ENCODE results near the gene DLG1. TPM values are rescaled to one million over a fixed set of nuclear protein-coding genes. Genes with fewer than 3 reads are reported as not detected.

The DLG1 gene
- total and polyA plus RNA-seq, 4 donors: 12.7 to 51.2 (median 22.3) TPM

- no peak overlapping the region for H3K4me3 ChIP-seq (ENCODE audit: low read depth in 1 of 3, low read length in 3 of 3)
- H3K36me3 ChIP-seq (ENCODE audit: control insufficient read depth in 4 of 4, insufficient read depth in 3 of 4, low read depth in 1 of 4, low read length in 3 of 4): peaks cover 0 to 3% (median 0%) of the 10 kb centered on the region in 4 donors
- no peaks in the 10 kb centered on the region for H3K4me1 ChIP-seq (ENCODE audit: control insufficient read depth in 4 of 4, insufficient read depth in 4 of 4, low read length in 3 of 4)
- H3K9ac ChIP-seq (ENCODE audit: low read depth in 1 of 2, low read length in 2 of 2): no peak overlapping the region
- WGBS: 67% methylated on average over 2 of the region's 2 CpGs
- no peaks in the 10 kb centered on the region for H3K9me3 ChIP-seq (ENCODE audit: control insufficient read depth in 4 of 4, low read length in 3 of 4)
- TF ChIP-seq RAD21 (IDR thresholded peaks at IDR 0.05) (no peak), ZBTB33 (IDR thresholded peaks at IDR 0.05) (no peak), REST (IDR thresholded peaks at IDR 0.05) (no peak)
- DNase-seq (ENCODE audit: low spot score): no peak
- no peaks in the 10 kb centered on the region for H3K27me3 ChIP-seq (ENCODE audit: control insufficient read depth in 4 of 4, insufficient read depth in 4 of 4, low read length in 3 of 4)
- no peak overlapping the region for H3K27ac ChIP-seq (ENCODE audit: low read depth in 1 of 2, low read length in 2 of 2)
Observed at GRCh38 chr3:197259096-197259495, 39.3 kb downstream of the DLG1 start.

- Histone ChIP-seq H3K4me1 (ENCODE audit: control insufficient read depth in 4 of 4, insufficient read depth in 4 of 4, low read length in 3 of 4) (no peaks in the 10 kb centered on the region), H3K36me3 (ENCODE audit: control insufficient read depth in 4 of 4, insufficient read depth in 3 of 4, low read depth in 1 of 4, low read length in 3 of 4) (peaks cover 0 to 2% (median 0%) of the 10 kb centered on the region in 4 donors), H3K27me3 (ENCODE audit: control insufficient read depth in 4 of 4, insufficient read depth in 4 of 4, low read length in 3 of 4) (no peaks in the 10 kb centered on the region), H3K9me3 (ENCODE audit: control insufficient read depth in 4 of 4, low read length in 3 of 4) (no peaks in the 10 kb centered on the region), H3K4me3 (ENCODE audit: low read depth in 1 of 3, low read length in 3 of 3) (no peak overlapping the region), H3K9ac (ENCODE audit: low read depth in 1 of 2, low read length in 2 of 2) (no peak overlapping the region), H3K27ac (ENCODE audit: low read depth in 1 of 2, low read length in 2 of 2) (no peak overlapping the region)
- TF ChIP-seq MAX (IDR thresholded peaks at IDR 0.05) (no peak), NR2F2 (IDR thresholded peaks at IDR 0.05) (no peak), HNF4A (conservative IDR thresholded peaks at IDR 0.05) (no peak), ATF3 (IDR thresholded peaks at IDR 0.05) (no peak), SP1 (IDR thresholded peaks at IDR 0.05) (no peak), EGR1 (IDR thresholded peaks at IDR 0.05; ENCODE audit: low read depth in 2 of 2) (no peak), FOXA2 (IDR thresholded peaks at IDR 0.05) (no peak), ZBTB33 (IDR thresholded peaks at IDR 0.05) (no peak), RAD21 (IDR thresholded peaks at IDR 0.05) (no peak), TAF1 (conservative IDR thresholded peaks at IDR 0.05) (no peak), CTCF (IDR thresholded peaks at IDR 0.05; ENCODE audit: low read depth, low read length, missing input control) (no peak), JUND (IDR thresholded peaks at IDR 0.05) (no peak), FOXA1 (IDR thresholded peaks at IDR 0.05) (no peak), REST (IDR thresholded peaks at IDR 0.05) (no peak), GABPA (IDR thresholded peaks at IDR 0.05 in 1 of 2, conservative IDR thresholded peaks at IDR 0.05 in 1 of 2) (no peak), HNF4G (IDR thresholded peaks at IDR 0.05) (no peak), YY1 (IDR thresholded peaks at IDR 0.05) (no peak), RXRA (IDR thresholded peaks at IDR 0.05) (no peak)
- DNase-seq (ENCODE audit: low spot score): no peak
- WGBS: 63% methylated on average over 6 of the region's 6 CpGs
Observed at GRCh38 chr3:197258168-197258755, 40.1 kb downstream of the DLG1 start.

Measured in liver (tissue), 9 donors.